Right ventricle myocardium inferior (tissue), 1 donor: ENCODE measurements around the gene GOLT1A. TPM values are rescaled to one million over a fixed set of nuclear protein-coding genes. Genes with fewer than 3 reads are reported as not detected.
A peak's percentile ranks its signal among the peaks of the same experiment; 100 is the strongest.

Experiments
- ATAC-seq: fragments of 200-7000 bp; cut with Tn5 transposase; one replicate; pipeline ENCODE4 v1.9.1; 2020; ENCODE audit warnings: mild to moderate bottlenecking, moderate library complexity
- DNase-seq: peaks from one replicate; pipeline ENCODE4 v3.0.0; 2021; ENCODE audit errors: missing footprints
- intact Hi-C: fragments of 100-400 bp; cut with DNase I; formaldehyde crosslinking; loops from one replicate; pipeline ENCODE4 v1.11.0; 2022
- total RNA-seq: library from RNA; stranded (reverse); fragmentation: NEBNext Ultra II Directional; extraction: Animal tissue kit (Norgen Biotek cat#: 25700); gene quantifications from one replicate; pipeline ENCODE4 v1.2.1, GENCODE V29; 2021
- donor health status: DM: no; HTN: yes; CAD: no; lungs with severe emphysema.

Gene GOLT1A
- total RNA-seq, 1 donor from 2014 or later: not detected

DNA sequence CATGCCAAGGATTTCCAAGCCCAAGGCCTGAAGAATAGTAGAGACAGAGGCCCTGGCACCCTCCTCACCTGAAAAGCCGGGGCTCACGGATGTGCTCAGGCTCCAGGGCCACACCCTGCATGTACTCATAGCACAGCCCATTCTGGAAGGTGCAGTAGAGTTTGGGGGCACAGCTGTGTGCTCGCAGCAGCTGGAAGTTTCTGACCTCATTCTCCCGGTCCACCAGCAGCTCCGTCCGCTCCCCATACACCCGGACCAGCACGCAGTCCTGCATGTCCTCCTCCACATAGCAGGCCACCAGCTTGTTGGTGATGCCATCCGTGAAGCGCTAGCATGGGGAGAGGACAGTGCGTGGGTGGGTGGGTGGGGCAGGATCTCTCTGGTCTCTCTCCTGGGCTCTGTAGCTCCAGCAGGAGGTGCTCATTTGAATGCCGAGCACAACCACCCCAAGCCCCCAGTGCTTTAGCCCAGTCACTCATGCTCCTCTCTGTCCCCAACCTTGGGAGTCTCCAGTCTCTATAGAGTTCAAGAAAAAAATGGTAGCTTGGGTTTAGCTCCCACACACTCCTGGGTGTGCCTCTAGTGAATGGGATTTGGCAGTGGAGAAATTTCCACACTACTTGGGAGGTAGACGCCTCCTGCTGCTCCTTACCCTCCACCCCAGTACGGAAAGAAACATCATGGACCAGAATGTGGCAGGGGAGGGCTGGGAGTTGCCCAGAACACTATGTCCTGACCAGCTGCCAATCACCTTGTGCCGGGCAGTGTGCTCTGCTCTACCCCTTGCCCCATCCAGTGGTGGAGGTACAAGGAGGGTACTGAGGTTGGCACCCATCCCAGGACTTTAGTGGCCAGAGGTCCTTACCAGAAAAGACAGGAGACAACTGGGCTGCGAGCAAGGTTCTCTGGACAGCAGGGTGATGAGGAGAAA is 63.9 kb downstream of the GOLT1A start:
- intact Hi-C loops: no loop called here
- ATAC-seq (peak; percentile 38), DNase-seq (peak; percentile 63)

- ATAC-seq (no peak), DNase-seq (no peak)
- intact Hi-C loops: no loop called here
These were observed 64.7 kb downstream of the GOLT1A start for GRCh38 chr1:204149107-204149506.

Other genes starting within 250 kb of the GOLT1A start
- 12.1 TPM for gene SOX13, start 140.9 kb downstream of the GOLT1A start, total RNA-seq
- gene ETNK2, start 61.9 kb downstream of the GOLT1A start, total RNA-seq: 5.3 TPM
- gene REN, start 47.7 kb downstream of the GOLT1A start, total RNA-seq: not detected
- gene KISS1, start 17.5 kb downstream of the GOLT1A start, total RNA-seq: not detected
- gene PLEKHA6, start 145.9 kb upstream of the GOLT1A start, total RNA-seq: 18.7 TPM
- 21.0 TPM for gene PPP1R15B, start 197.8 kb upstream of the GOLT1A start, total RNA-seq